SK-N-SH (cell line): ENCODE measurements around the gene ILK. TPM values are rescaled to one million over a fixed set of nuclear protein-coding genes. Genes with fewer than 3 reads are reported as not detected.

ENCODE experiments used
- CTCF ChIA-PET: fragments of 300-600, 350-600 bp; formaldehyde crosslinking; extraction: SDS; loops from one replicate; lab custom pipeline; 2021; lab: Yijun Ruan, JAX
- POLR2A ChIA-PET: fragments of 350-600 bp; sonication (Branson Sonifier 250); formaldehyde crosslinking; extraction: SDS; loops from one replicate; lab custom pipeline; 2020; ENCODE audit warnings: antibody characterized with exemption, inconsistent platforms; lab: Yijun Ruan, JAX
- DNase-seq: peaks from one replicate; pipeline ENCODE4 v3.0.0; 2012
- H2AFZ ChIP-seq: fragments of 200-600 bp; sonication (generic); 2 replicates; pipeline ENCODE4 v1.8.1; 2016; ENCODE audit warnings: antibody characterized with exemption, mild to moderate bottlenecking, low read depth
- H3F3A ChIP-seq: fragments of 200-600 bp; sonication (generic); replicated peaks from 2 replicates; pipeline ENCODE3; 2016; ENCODE audit warnings: antibody characterized with exemption, mild to moderate bottlenecking; ENCODE audit not compliant: insufficient read depth
- H3K27ac ChIP-seq, 2 experiments: fragments of 200-500 bp in 1 of 2; fragments of 200-600 bp in 1 of 2; sonication (Bioruptor generic) in 1 of 2; sonication (generic), shearing (Covaris generic) in 1 of 2; 2 replicates each; pipeline versions ENCODE4 v1.5.1 to v1.6.1; 2014 to 2016; ENCODE audit warnings: low read depth in 2 of 2, inconsistent platforms in 1 of 2, low read length in 1 of 2, mild to moderate bottlenecking in 1 of 2, mixed read lengths in 1 of 2
- H3K27me3 ChIP-seq: fragments of 200-600 bp; sonication (generic), shearing (Covaris generic); 2 replicates; pipeline ENCODE4 v1.6.1; 2016; ENCODE audit warnings: mixed run types; ENCODE audit not compliant: insufficient read depth
- H3K36me3 ChIP-seq, 2 experiments: fragments of 200-500 bp in 1 of 2; fragments of 200-600 bp in 1 of 2; sonication (Bioruptor generic) in 1 of 2; sonication (generic) in 1 of 2; replicated peaks in 1 of 2; 2 replicates each; pipeline versions ENCODE3 to v1.5.1; 2014 to 2016; ENCODE audit warnings: low read length in 1 of 2, mild to moderate bottlenecking in 1 of 2; ENCODE audit not compliant: insufficient read depth in 2 of 2, control insufficient read depth in 1 of 2
- H3K4me1 ChIP-seq, 2 experiments: fragments of 200-500 bp in 1 of 2; fragments of 200-600 bp in 1 of 2; sonication (Bioruptor generic) in 1 of 2; sonication (generic), shearing (Covaris generic) in 1 of 2; 2 replicates each; pipeline versions ENCODE4 v1.5.1 to v1.6.1; 2014 to 2016; ENCODE audit warnings: low read depth in 1 of 2, low read length in 1 of 2, mixed run types in 1 of 2; ENCODE audit not compliant: insufficient read depth in 2 of 2, control insufficient read depth in 1 of 2
- H3K4me2 ChIP-seq: fragments of 200-600 bp; sonication (generic), shearing (Covaris generic); 2 replicates; pipeline ENCODE4 v1.6.1; 2017; ENCODE audit warnings: mixed run types
- H3K4me3 ChIP-seq, 2 experiments: fragments of 200-500 bp in 1 of 2; fragments of 200-600 bp in 1 of 2; sonication (Bioruptor generic) in 1 of 2; sonication (generic), shearing (Covaris generic) in 1 of 2; 2 replicates each; pipeline versions ENCODE4 v1.5.1 to v1.8.1; 2014 to 2016; ENCODE audit warnings: low read depth in 2 of 2, inconsistent platforms in 1 of 2, low read length in 1 of 2, mild to moderate bottlenecking in 1 of 2, mixed read lengths in 1 of 2, moderate library complexity in 1 of 2
- H3K79me2 ChIP-seq: fragments of 200-600 bp; sonication (generic); 2 replicates; pipeline ENCODE4 v1.8.1; 2017; ENCODE audit warnings: mild to moderate bottlenecking; ENCODE audit not compliant: insufficient read depth
- H3K9ac ChIP-seq: fragments of 200-600 bp; sonication (generic); 2 replicates; pipeline ENCODE4 v1.6.1; 2017; ENCODE audit warnings: mixed run types
- H3K9me2 ChIP-seq: fragments of 200-600 bp; sonication (generic); 2 replicates; pipeline ENCODE4 v1.6.1; 2017; ENCODE audit warnings: mixed run types
- H3K9me3 ChIP-seq: fragments of 200-600 bp; sonication (generic); 2 replicates; pipeline ENCODE4 v1.6.1; 2017; ENCODE audit warnings: mixed run types, mild to moderate bottlenecking, moderate library complexity
- H4K20me1 ChIP-seq: fragments of 200-600 bp; sonication (generic); 2 replicates; pipeline ENCODE4 v1.6.1; 2017; ENCODE audit warnings: mild to moderate bottlenecking, mixed run types; ENCODE audit not compliant: insufficient read depth
- CTCF ChIP-seq: fragments of 200-600 bp; sonication (generic); IDR thresholded peaks from 2 replicates; pipeline ENCODE4 v1.6.1; 2017; ENCODE audit warnings: antibody characterized with exemption, mild to moderate bottlenecking, moderate library complexity
- ELF1 ChIP-seq: IDR thresholded peaks from 2 replicates; pipeline ENCODE4 v1.4.0; 2012
- EZH2phosphoT487 ChIP-seq: fragments of 200-600 bp; sonication (generic); IDR thresholded peaks from 2 replicates; pipeline ENCODE4 v1.6.1; 2017; ENCODE audit warnings: low read depth, mixed run types, mild to moderate bottlenecking, antibody characterized with exemption, moderate library complexity, borderline replicate concordance
- FOSL2 ChIP-seq: IDR thresholded peaks from 2 replicates; pipeline ENCODE4 v1.4.0; 2012; ENCODE audit warnings: low read depth, mild to moderate bottlenecking, moderate library complexity, borderline replicate concordance
- FOXJ3 ChIP-seq: sonication (generic); formaldehyde crosslinking; IDR thresholded peaks from 2 replicates; pipeline ENCODE4 v1.5.1; 2020; ENCODE audit warnings: mild to moderate bottlenecking, missing genetic modification reagents
- GABPA ChIP-seq: IDR thresholded peaks from 2 replicates; pipeline ENCODE4 v1.4.0; 2012; ENCODE audit warnings: low read depth, mild to moderate bottlenecking
- IRF3 ChIP-seq: fragments of 150-350 bp; IDR thresholded peaks from 2 replicates; pipeline ENCODE4 v1.6.1; 2016; ENCODE audit warnings: mild to moderate bottlenecking, low read depth, low read length
- JUND ChIP-seq: IDR thresholded peaks from 2 replicates; pipeline ENCODE4 v1.4.0; 2012
- RAD21 ChIP-seq: IDR thresholded peaks from 2 replicates; pipeline ENCODE4 v1.6.1; 2012; ENCODE audit warnings: mild to moderate bottlenecking, low read length
- REST ChIP-seq: IDR thresholded peaks from 2 replicates; pipeline ENCODE4 v1.6.1; 2012; ENCODE audit warnings: mild to moderate bottlenecking, low read depth, low read length, moderate library complexity
- SMC3 ChIP-seq: IDR thresholded peaks from 2 replicates; pipeline ENCODE4 v1.6.1; 2012; ENCODE audit warnings: low read depth, low read length, improper control_type of control experiment
- TAF1 ChIP-seq: IDR thresholded peaks from 2 replicates; pipeline ENCODE4 v1.6.1; 2012; ENCODE audit warnings: low read depth, mild to moderate bottlenecking, low read length, moderate library complexity, borderline replicate concordance
- USF1 ChIP-seq: IDR thresholded peaks from 2 replicates; pipeline ENCODE4 v1.4.0; 2012; ENCODE audit warnings: low read depth, borderline replicate concordance
- WGBS: methylation state at CpG from one replicate; pipeline ENCODE4 v1.1.6; 2017; ENCODE audit warnings: low lambda C conversion rate; 5-methylcytosine and 5-hydroxymethylcytosine counted together
- polyA plus RNA-seq, 3 experiments: library from polyadenylated mRNA; depleted of rRNA; stranded (reverse); fragments of >200 nt; gene quantifications; 2 replicates each; pipeline ENCODE4 v1.2.3, GENCODE V29; 2012
- TF ChIP-seq, protein P1 (sequence below): IDR thresholded peaks from 2 replicates; pipeline ENCODE4 v1.4.0; 2012; ENCODE audit warnings: low read depth
- TF ChIP-seq, protein P2 (sequence below): IDR thresholded peaks from 2 replicates; pipeline ENCODE4 v1.4.0; 2012; ENCODE audit warnings: low read depth, borderline replicate concordance

The ILK gene
- polyA plus RNA-seq, 1 of the 3 experiments (the other 2 are of a cell fraction), result 241 TPM

GRCh38 chr11:6625832-6626420, 22.4 kb downstream of the ILK start:
- no peaks in the 10 kb centered on the region for H3K79me2 ChIP-seq
- no peak overlapping the region for H3K9ac ChIP-seq
- WGBS, result 85% methylated on average over 12 of the region's 17 CpGs
- H3K27ac ChIP-seq, result no peak overlapping the region
- H3K4me3 ChIP-seq, result no peak overlapping the region
- H3K9me3 ChIP-seq, result no peaks in the 10 kb centered on the region
- TF ChIP-seq, protein P1, sequence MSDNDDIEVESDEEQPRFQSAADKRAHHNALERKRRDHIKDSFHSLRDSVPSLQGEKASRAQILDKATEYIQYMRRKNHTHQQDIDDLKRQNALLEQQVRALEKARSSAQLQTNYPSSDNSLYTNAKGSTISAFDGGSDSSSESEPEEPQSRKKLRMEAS, result no peak
- TF ChIP-seq, protein P2, sequence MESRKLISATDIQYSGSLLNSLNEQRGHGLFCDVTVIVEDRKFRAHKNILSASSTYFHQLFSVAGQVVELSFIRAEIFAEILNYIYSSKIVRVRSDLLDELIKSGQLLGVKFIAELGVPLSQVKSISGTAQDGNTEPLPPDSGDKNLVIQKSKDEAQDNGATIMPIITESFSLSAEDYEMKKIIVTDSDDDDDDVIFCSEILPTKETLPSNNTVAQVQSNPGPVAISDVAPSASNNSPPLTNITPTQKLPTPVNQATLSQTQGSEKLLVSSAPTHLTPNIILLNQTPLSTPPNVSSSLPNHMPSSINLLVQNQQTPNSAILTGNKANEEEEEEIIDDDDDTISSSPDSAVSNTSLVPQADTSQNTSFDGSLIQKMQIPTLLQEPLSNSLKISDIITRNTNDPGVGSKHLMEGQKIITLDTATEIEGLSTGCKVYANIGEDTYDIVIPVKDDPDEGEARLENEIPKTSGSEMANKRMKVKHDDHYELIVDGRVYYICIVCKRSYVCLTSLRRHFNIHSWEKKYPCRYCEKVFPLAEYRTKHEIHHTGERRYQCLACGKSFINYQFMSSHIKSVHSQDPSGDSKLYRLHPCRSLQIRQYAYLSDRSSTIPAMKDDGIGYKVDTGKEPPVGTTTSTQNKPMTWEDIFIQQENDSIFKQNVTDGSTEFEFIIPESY, result no peak
- TF ChIP-seq, all 33 proteins: peak for 0
- Histone ChIP-seq H3K36me3 (peaks cover 0 to 19% of the 10 kb centered on the region in 2 experiments), H3K4me1 (no peaks in the 10 kb centered on the region), H3K9me2 (no peaks in the 10 kb centered on the region), H2AFZ (no peak overlapping the region), H4K20me1 (no peaks in the 10 kb centered on the region), H3F3A (no peaks in the 10 kb centered on the region), H3K4me2 (no peak overlapping the region), H3K27me3 (no peaks in the 10 kb centered on the region)
- ChIA-PET POLR2A (no interaction called here), CTCF (no interaction called here)
- no peak for DNase-seq

DNA sequence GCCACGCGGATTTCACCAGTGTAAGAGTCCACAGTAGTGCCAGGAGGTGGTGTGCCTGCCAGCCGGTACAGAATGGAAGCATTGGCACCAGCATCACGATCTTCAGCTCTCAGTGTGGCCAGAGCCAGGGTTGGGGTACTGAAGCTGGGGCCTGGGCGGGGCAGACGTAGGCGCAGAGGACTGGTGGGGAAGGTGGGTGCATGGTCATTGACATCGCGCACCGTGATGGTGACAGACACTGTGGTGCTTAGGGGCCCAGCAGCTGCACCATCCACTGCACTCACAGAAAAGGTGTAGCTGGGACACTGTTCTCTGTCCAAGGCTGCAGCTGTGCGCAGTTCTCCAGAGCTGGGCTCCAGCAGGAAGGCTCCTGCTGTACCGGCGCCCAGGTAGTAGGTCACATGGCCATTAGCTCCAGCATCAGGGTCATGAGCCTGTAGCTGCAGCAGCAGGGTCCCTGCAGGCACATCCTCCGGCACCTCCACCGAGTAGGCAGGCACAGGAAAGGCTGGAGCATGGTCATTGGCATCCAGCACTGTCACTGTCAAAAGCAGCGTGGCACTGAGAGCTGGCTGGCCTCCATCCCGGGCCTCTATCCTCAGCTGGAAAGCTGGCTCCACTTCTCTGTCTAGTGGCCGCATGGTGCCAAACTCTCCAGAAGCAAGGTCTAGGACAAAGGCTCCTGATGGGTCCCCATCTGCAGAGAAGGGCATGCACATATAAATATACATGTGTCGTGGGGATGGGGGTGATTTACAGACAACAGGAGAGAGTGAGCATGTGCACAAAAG, 23.6 kb downstream of the ILK start:
- H3K4me1 ChIP-seq, result no peaks in the 10 kb centered on the region
- H4K20me1 ChIP-seq, result no peaks in the 10 kb centered on the region
- no peaks in the 10 kb centered on the region for H3K9me3 ChIP-seq
- H3K9ac ChIP-seq, result no peak overlapping the region
- H3K36me3 ChIP-seq, result peaks cover 0 to 24% of the 10 kb centered on the region in 2 experiments
- H3K27me3 ChIP-seq, result no peaks in the 10 kb centered on the region
- H3K27ac ChIP-seq, result no peak overlapping the region
- CTCF ChIA-PET, result interaction anchor here (1.4 kb wide), 1 partner anchor 14 kb away, joined by 5 read pairs; no protein-coding TSS in a partner anchor
- H3K4me3 ChIP-seq, result no peak overlapping the region
- 90% methylated on average over 19 of the region's 19 CpGs for WGBS
- DNase-seq, result no peak
- no peaks in the 10 kb centered on the region for H3K9me2 ChIP-seq
- POLR2A ChIA-PET, result no interaction called here
- H3K4me2 ChIP-seq, result no peak overlapping the region
- no peaks in the 10 kb centered on the region for H3K79me2 ChIP-seq
- H2AFZ ChIP-seq, result no peak overlapping the region
- no peaks in the 10 kb centered on the region for H3F3A ChIP-seq
- TF ChIP-seq SMC3 (no peak), GABPA (no peak), IRF3 (no peak), FOXJ3 (no peak), REST (no peak), CTCF (no peak), JUND (no peak), FOSL2 (no peak), ELF1 (no peak), USF1 (no peak), EZH2phosphoT487 (no peak), RAD21 (no peak), TAF1 (no peak)
